Endothelial cell of umbilical vein (primary cell): Measurements from ENCODE around the gene CDK5RAP2. TPM values are rescaled to one million over a fixed set of nuclear protein-coding genes. Genes with fewer than 3 reads are reported as not detected.

Experiments used
- BruUV-seq: library from RNA; stranded (reverse); fragments of 400-500 nt; replicated peaks from 2 replicates; lab custom pipeline; 2021; lab: Mats Ljungman, UMichigan
- CTCF ChIA-PET: fragments of 300-600, 350-600 bp; sonication (Branson Sonifier 250); formaldehyde crosslinking; loops from one replicate; lab custom pipeline; 2021; ENCODE audit warnings: antibody characterized with exemption, inconsistent platforms; lab: Charles Lee
- POLR2A ChIA-PET: fragments of 300-600, 350-600 bp; sonication (Branson Sonifier 250); formaldehyde crosslinking; loops from one replicate; lab custom pipeline; 2021; ENCODE audit warnings: antibody characterized with exemption, inconsistent platforms; lab: Charles Lee
- DNase-seq: peaks from one replicate; pipeline ENCODE4 v3.0.0-alpha.2; 2011; ENCODE audit warnings: low read depth, low spot score
- FAIRE-seq: peaks from 2 replicates; lab custom pipeline; 2011; peaks lifted over from hg19 to GRCh38; lab: Jason Lieb, UNC
- H2AFZ ChIP-seq: 2 replicates; pipeline ENCODE4 v1.6.0; 2012; ENCODE audit warnings: low read depth, low read length, control low read depth, inconsistent platforms
- H3K27ac ChIP-seq: 2 replicates; pipeline ENCODE4 v1.5.1; 2011; ENCODE audit warnings: low read depth, mild to moderate bottlenecking, control low read depth, low read length, moderate library complexity; ENCODE audit not compliant: insufficient read depth
- H3K27me3 ChIP-seq, 2 experiments: 2 replicates each; pipeline versions ENCODE4 v1.6.0 to v1.6.1; 2011; ENCODE audit warnings: low read length in 2 of 2, mixed read lengths in 1 of 2; ENCODE audit not compliant: control insufficient read depth in 2 of 2, insufficient read depth in 2 of 2
- H3K36me3 ChIP-seq, 2 experiments: 2 replicates in 1 of 2; 3 replicates in 1 of 2; pipeline ENCODE4 v1.5.1; 2011; ENCODE audit warnings: low read length in 2 of 2, mild to moderate bottlenecking in 1 of 2, moderate library complexity in 1 of 2; ENCODE audit not compliant: control insufficient read depth in 2 of 2, insufficient read depth in 2 of 2; ENCODE audit errors: extremely low read depth in 1 of 2
- H3K4me1 ChIP-seq: 3 replicates; pipeline ENCODE4 v1.5.1; 2011; ENCODE audit warnings: mild to moderate bottlenecking, low read length; ENCODE audit not compliant: control insufficient read depth, insufficient read depth; ENCODE audit errors: extremely low read depth
- H3K4me2 ChIP-seq: 2 replicates; pipeline ENCODE4 v1.6.1; 2011; ENCODE audit warnings: low read length, control low read depth, mixed read lengths; ENCODE audit not compliant: insufficient read depth
- H3K4me3 ChIP-seq, 3 experiments: fragments of 200-600 bp in 1 of 3; sonication (generic), shearing (Covaris generic) in 1 of 3; replicated peaks in 1 of 3; 2 replicates each; pipeline ENCODE4 v1.5.1; 2011 to 2016; ENCODE audit warnings: control low read depth in 3 of 3, low read length in 3 of 3, mild to moderate bottlenecking in 2 of 3, inconsistent platforms in 1 of 3, low read depth in 1 of 3, moderate library complexity in 1 of 3; ENCODE audit not compliant: insufficient read depth in 1 of 3
- H3K79me2 ChIP-seq: 2 replicates; pipeline ENCODE4 v1.6.0; 2012; ENCODE audit warnings: low read length, inconsistent platforms; ENCODE audit not compliant: control insufficient read depth, insufficient read depth
- H3K9ac ChIP-seq: replicated peaks from 2 replicates; pipeline ENCODE3; 2011; ENCODE audit warnings: low read length, control low read depth; ENCODE audit not compliant: insufficient read depth; ENCODE audit errors: extremely low read depth
- H3K9me1 ChIP-seq: replicated peaks from 3 replicates; pipeline ENCODE4 v1.6.0; 2011; ENCODE audit warnings: mild to moderate bottlenecking, low read length; ENCODE audit not compliant: control insufficient read depth, insufficient read depth; ENCODE audit errors: extremely low read depth
- H3K9me3 ChIP-seq: replicated peaks from 2 replicates; pipeline ENCODE4 v1.5.1; 2012; ENCODE audit warnings: low read length, inconsistent platforms; ENCODE audit not compliant: control insufficient read depth, insufficient read depth
- H4K20me1 ChIP-seq: replicated peaks from 2 replicates; pipeline ENCODE3; 2011; ENCODE audit warnings: mild to moderate bottlenecking, low read length; ENCODE audit not compliant: control insufficient read depth, insufficient read depth; ENCODE audit errors: extremely low read depth
- EZH2 ChIP-seq: IDR thresholded peaks from 2 replicates; pipeline ENCODE4 v1.6.1; 2012; ENCODE audit warnings: borderline replicate concordance, low read depth, mild to moderate bottlenecking, moderate library complexity, low read length, inconsistent platforms; ENCODE audit not compliant: severe bottlenecking
- FOS ChIP-seq: IDR thresholded peaks from 2 replicates; pipeline ENCODE4 v1.6.1; 2011; ENCODE audit warnings: mild to moderate bottlenecking, low read length, moderate library complexity, borderline replicate concordance; ENCODE audit not compliant: insufficient read depth
- GATA2 ChIP-seq: IDR thresholded peaks from 2 replicates; pipeline ENCODE4 v1.7.0; 2011; ENCODE audit warnings: low read depth, mild to moderate bottlenecking, moderate library complexity, mixed read lengths, low read length; ENCODE audit not compliant: insufficient read length, insufficient read depth
- MAX ChIP-seq: IDR thresholded peaks from 2 replicates; pipeline ENCODE4 v1.6.1; 2011; ENCODE audit not compliant: insufficient read depth, insufficient read length
- MYC ChIP-seq: IDR thresholded peaks from one replicate; pipeline ENCODE4 v1.6.1; 2011; ENCODE audit warnings: mild to moderate bottlenecking, low read depth, low read length
- POLR2A ChIP-seq: IDR thresholded peaks from 2 replicates; pipeline ENCODE4 v1.6.1; 2012; ENCODE audit warnings: low read depth, mild to moderate bottlenecking, control low read depth, low read length
- POLR2AphosphoS5 ChIP-seq: IDR thresholded peaks from 2 replicates; pipeline ENCODE4 v1.6.1; 2012; ENCODE audit warnings: low read depth, mild to moderate bottlenecking, control low read depth, low read length, moderate library complexity; ENCODE audit not compliant: insufficient read depth
- dilution Hi-C: fragments of 300-500 bp; cut with MboI; formaldehyde crosslinking; loops from one replicate; pipeline ENCODE4 v1.15.0; 2019; ENCODE audit warnings: low sequenced_read_pairs; ENCODE audit not compliant: extremely low pct_ligation_motif_present
- intact Hi-C: fragments of 100-400 bp; cut with micrococcal nuclease; formaldehyde crosslinking; loops from one replicate; pipeline ENCODE4 v1.10.0; 2022
- polyA plus RNA-seq, 4 experiments: library from polyadenylated mRNA; depleted of rRNA in 3 of 4; stranded (reverse) in 3 of 4; unstranded in 1 of 4; fragments of >200 nt; gene quantifications; 2 replicates each; pipeline versions ENCODE4 v1.2.1 to v1.2.3, GENCODE V29; 2011 to 2012; ENCODE audit warnings: missing spikeins in 1 of 4
- total RNA-seq: library from RNA; stranded (reverse); gene quantifications from 2 replicates; pipeline ENCODE4 v1.2.3, GENCODE V29; 2021
- TF ChIP-seq, protein P1 (sequence below), 2 donors: IDR thresholded peaks; 1 replicate in 1 of 2; 2 replicates in 1 of 2; pipeline ENCODE4 v1.5.1; 2011; ENCODE audit warnings: low read length in 2 of 2, mild to moderate bottlenecking in 2 of 2, moderate library complexity in 2 of 2, control low read depth in 1 of 2, inconsistent platforms in 1 of 2, low read depth in 1 of 2; ENCODE audit not compliant: insufficient read depth in 1 of 2; ENCODE audit errors: extremely low read depth in 1 of 2

Gene CDK5RAP2
- total and polyA plus RNA-seq, 2 donors (not counting 3 experiments of a cell fraction or from before 2014, with no cell fraction given) = 17.5 to 56.7 TPM

GRCh38 chr9:120344230-120344629 lies 235.7 kb downstream of the CDK5RAP2 start:
- Histone ChIP-seq H3K36me3 (no peaks in the 10 kb centered on the region), H3K9me3 (no peaks in the 10 kb centered on the region), H3K4me2 (no peak overlapping the region), H4K20me1 (no peaks in the 10 kb centered on the region), H3K79me2 (no peaks in the 10 kb centered on the region), H3K27ac (no peak overlapping the region), H3K9ac (no peak overlapping the region), H3K9me1 (no peaks in the 10 kb centered on the region), H2AFZ (no peak overlapping the region), H3K4me3 (no peak overlapping the region), H3K27me3 (no peaks in the 10 kb centered on the region), H3K4me1 (no peaks in the 10 kb centered on the region)
- POLR2A ChIA-PET = no interaction called here
- dilution Hi-C loops (no loop called here), intact Hi-C loops (loop anchor here (10.0 kb wide), 1 partner anchor 1749 kb away; no protein-coding TSS in a partner anchor)
- DNase-seq = no peak
- no TSS peak for BruUV-seq
- FAIRE-seq = no peak
- CTCF ChIA-PET = no interaction called here
- TF ChIP-seq EZH2 (no peak), FOS (peak; percentile 5)

GRCh38 chr9:120343416-120343815 lies 236.6 kb downstream of the CDK5RAP2 start:
- Histone ChIP-seq H3K4me3 (no peak overlapping the region), H3K9ac (no peak overlapping the region), H2AFZ (no peak overlapping the region), H3K36me3 (no peaks in the 10 kb centered on the region), H3K27me3 (no peaks in the 10 kb centered on the region), H4K20me1 (no peaks in the 10 kb centered on the region), H3K27ac (no peak overlapping the region), H3K9me1 (no peaks in the 10 kb centered on the region), H3K4me1 (no peaks in the 10 kb centered on the region), H3K4me2 (no peak overlapping the region), H3K79me2 (no peaks in the 10 kb centered on the region), H3K9me3 (no peaks in the 10 kb centered on the region)
- DNase-seq (no peak), FAIRE-seq (no peak)
- BruUV-seq = no TSS peak
- dilution Hi-C loops = no loop called here
- intact Hi-C loops = loop anchor here (10.0 kb wide), 1 partner anchor 1749 kb away; no protein-coding TSS in a partner anchor
- TF ChIP-seq, protein P1, sequence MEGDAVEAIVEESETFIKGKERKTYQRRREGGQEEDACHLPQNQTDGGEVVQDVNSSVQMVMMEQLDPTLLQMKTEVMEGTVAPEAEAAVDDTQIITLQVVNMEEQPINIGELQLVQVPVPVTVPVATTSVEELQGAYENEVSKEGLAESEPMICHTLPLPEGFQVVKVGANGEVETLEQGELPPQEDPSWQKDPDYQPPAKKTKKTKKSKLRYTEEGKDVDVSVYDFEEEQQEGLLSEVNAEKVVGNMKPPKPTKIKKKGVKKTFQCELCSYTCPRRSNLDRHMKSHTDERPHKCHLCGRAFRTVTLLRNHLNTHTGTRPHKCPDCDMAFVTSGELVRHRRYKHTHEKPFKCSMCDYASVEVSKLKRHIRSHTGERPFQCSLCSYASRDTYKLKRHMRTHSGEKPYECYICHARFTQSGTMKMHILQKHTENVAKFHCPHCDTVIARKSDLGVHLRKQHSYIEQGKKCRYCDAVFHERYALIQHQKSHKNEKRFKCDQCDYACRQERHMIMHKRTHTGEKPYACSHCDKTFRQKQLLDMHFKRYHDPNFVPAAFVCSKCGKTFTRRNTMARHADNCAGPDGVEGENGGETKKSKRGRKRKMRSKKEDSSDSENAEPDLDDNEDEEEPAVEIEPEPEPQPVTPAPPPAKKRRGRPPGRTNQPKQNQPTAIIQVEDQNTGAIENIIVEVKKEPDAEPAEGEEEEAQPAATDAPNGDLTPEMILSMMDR (IDR thresholded peaks at IDR 0.05; ENCODE audit: extremely low read depth in 1 of 2, insufficient read depth in 1 of 2, low read depth in 1 of 2, low read length in 2 of 2) = no peak
- TF ChIP-seq POLR2AphosphoS5 (no peak), POLR2A (no peak), FOS (no peak), MYC (no peak), GATA2 (no peak), MAX (no peak), EZH2 (no peak)
- ChIA-PET POLR2A (no interaction called here), CTCF (no interaction called here)
